Keratinocyte (primary cell): ENCODE measurements around the gene INSYN1.

Experiments
- CTCF ChIP-seq, 3 experiments: IDR thresholded peaks in 1 of 3; conservative IDR thresholded peaks in 1 of 3; optimal IDR thresholded peaks in 1 of 3; 2 replicates in 2 of 3; 3 replicates in 1 of 3; pipeline versions ENCODE3 to v1.5.1; 2011; ENCODE audit warnings: low read length in 3 of 3, mild to moderate bottlenecking in 3 of 3, moderate library complexity in 2 of 3, control low read depth in 1 of 3, inconsistent platforms in 1 of 3; ENCODE audit not compliant: insufficient read depth in 2 of 3; ENCODE audit errors: extremely low read depth in 1 of 3
- EZH2 ChIP-seq: IDR thresholded peaks from one replicate; pipeline ENCODE4 v1.6.1; 2012; ENCODE audit warnings: inconsistent platforms, mild to moderate bottlenecking, low read length, moderate library complexity

DNA sequence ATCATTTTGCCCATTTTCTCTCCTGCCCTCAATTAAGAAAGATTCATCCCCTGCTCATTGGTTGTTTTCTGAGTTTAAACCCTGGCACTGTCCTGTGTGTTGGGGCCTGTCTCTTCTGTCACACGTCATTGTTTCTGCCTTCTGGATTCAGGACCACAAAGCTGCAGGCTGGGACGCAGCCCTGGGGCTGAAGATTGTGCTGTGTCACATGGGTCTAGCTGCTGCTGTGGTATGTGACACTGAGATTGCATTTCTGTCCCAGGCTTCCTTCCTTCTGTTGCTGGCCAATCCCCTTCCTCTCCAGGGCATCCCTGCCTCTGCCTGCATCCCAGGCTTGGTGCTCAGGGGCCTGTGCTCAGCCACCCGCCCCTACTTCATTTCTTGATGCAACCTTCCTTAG, 28.9 kb downstream of the INSYN1 start:
- TF ChIP-seq CTCF (optimal IDR thresholded peaks at IDR 0.05 in 1 of 3, IDR thresholded peaks at IDR 0.05 in 1 of 3, conservative IDR thresholded peaks at IDR 0.05 in 1 of 3; ENCODE audit: extremely low read depth in 1 of 3, insufficient read depth in 2 of 3, low read length in 3 of 3), result no peak
- TF ChIP-seq EZH2, result no peak
